Neural cell (in vitro differentiated cells): ENCODE measurements around the gene KIF23. TPM values are rescaled to one million over a fixed set of nuclear protein-coding genes. Genes with fewer than 3 reads are reported as not detected.

Experiments
- H2AFZ ChIP-seq: fragments of 200-600, 300-800 bp; sonication (generic), shearing (Covaris generic); 2 replicates; pipeline ENCODE4 v1.6.0; 2014; ENCODE audit warnings: low read depth, mild to moderate bottlenecking, antibody characterized with exemption, low read length, moderate library complexity
- H3F3A ChIP-seq: fragments of 200-600 bp; shearing (Covaris generic); 2 replicates; pipeline ENCODE4 v1.6.1; 2016; ENCODE audit warnings: mild to moderate bottlenecking, moderate library complexity, mixed read lengths, antibody characterized with exemption, low read length; ENCODE audit not compliant: insufficient read depth, poor library complexity, severe bottlenecking
- H3K27ac ChIP-seq: fragments of 200-600, 300-800 bp; sonication (generic), shearing (Covaris generic); 2 replicates; pipeline ENCODE4 v1.5.1; 2014; ENCODE audit warnings: mild to moderate bottlenecking, low read length, moderate library complexity
- H3K27me3 ChIP-seq: fragments of 300-800, 200-600 bp; sonication (generic), shearing (Covaris generic); 2 replicates; pipeline ENCODE4 v1.6.0; 2014; ENCODE audit warnings: mild to moderate bottlenecking, low read depth, low read length, moderate library complexity; ENCODE audit not compliant: insufficient read depth
- H3K36me3 ChIP-seq: fragments of 300-800, 200-600 bp; sonication (generic), shearing (Covaris generic); 2 replicates; pipeline ENCODE4 v1.5.1; 2014; ENCODE audit warnings: mild to moderate bottlenecking, antibody characterized with exemption, low read length, moderate library complexity; ENCODE audit not compliant: insufficient read depth
- H3K4me2 ChIP-seq: fragments of 300-800, 200-600 bp; sonication (generic), shearing (Covaris generic); 2 replicates; pipeline ENCODE4 v1.6.0; 2014; ENCODE audit warnings: mild to moderate bottlenecking, low read length
- H3K4me3 ChIP-seq: fragments of 300-800, 200-600 bp; sonication (generic), shearing (Covaris generic); 2 replicates; pipeline ENCODE4 v1.5.1; 2014; ENCODE audit warnings: mild to moderate bottlenecking, low read length, moderate library complexity
- H3K79me2 ChIP-seq: fragments of 200-600 bp; shearing (Covaris generic); replicated peaks from 2 replicates; pipeline ENCODE4 v1.6.0; 2014; ENCODE audit warnings: mild to moderate bottlenecking, low read length, moderate library complexity; ENCODE audit not compliant: insufficient read depth
- H3K9ac ChIP-seq: fragments of 300-800, 200-600 bp; sonication (generic), shearing (Covaris generic); 2 replicates; pipeline ENCODE4 v1.6.1; 2016; ENCODE audit warnings: mild to moderate bottlenecking, low read length, mixed read lengths
- H3K9me2 ChIP-seq: fragments of 200-600 bp; shearing (Covaris generic); 2 replicates; pipeline ENCODE4 v1.6.1; 2016; ENCODE audit warnings: mild to moderate bottlenecking, low read length, mixed read lengths; ENCODE audit not compliant: insufficient read depth
- H3K9me3 ChIP-seq: fragments of 200-600, 300-800 bp; sonication (generic), shearing (Covaris generic); 2 replicates; pipeline ENCODE4 v1.6.1; 2016; ENCODE audit warnings: mild to moderate bottlenecking, mixed run types, low read length, moderate library complexity, mixed read lengths
- H4K20me1 ChIP-seq: fragments of 200-600 bp; shearing (Covaris generic); 2 replicates; pipeline ENCODE4 v1.6.1; 2016; ENCODE audit warnings: mild to moderate bottlenecking, mixed run types; ENCODE audit not compliant: insufficient read depth
- EP300 ChIP-seq: fragments of 450-650 bp; conservative IDR thresholded peaks from 2 replicates; pipeline ENCODE4 v1.6.1; 2014; ENCODE audit warnings: antibody characterized with exemption, mild to moderate bottlenecking, moderate library complexity; ENCODE audit not compliant: poor library complexity, severe bottlenecking
- EZH2 ChIP-seq: fragments of 200-600, 300-800 bp; shearing (Covaris generic), sonication (generic); IDR thresholded peaks from 2 replicates; pipeline ENCODE4 v1.6.1; 2014; ENCODE audit warnings: antibody characterized with exemption, low read length, borderline replicate concordance, mild to moderate bottlenecking; ENCODE audit not compliant: insufficient read depth, poor library complexity, severe bottlenecking
- MXI1 ChIP-seq: fragments of 450-650 bp; conservative IDR thresholded peaks from 2 replicates; pipeline ENCODE4 v1.6.1; 2014; ENCODE audit warnings: antibody characterized with exemption, mild to moderate bottlenecking; ENCODE audit not compliant: poor library complexity, severe bottlenecking
- POLR2AphosphoS5 ChIP-seq: IDR thresholded peaks from 2 replicates; pipeline ENCODE4 v1.6.1; 2012
- RAD21 ChIP-seq: fragments of 450-650 bp; conservative IDR thresholded peaks from 2 replicates; pipeline ENCODE4 v1.6.1; 2014; ENCODE audit warnings: antibody characterized with exemption, mild to moderate bottlenecking, moderate library complexity
- SMC3 ChIP-seq: fragments of 450-650 bp; conservative IDR thresholded peaks from 2 replicates; pipeline ENCODE4 v1.6.1; 2014; ENCODE audit warnings: antibody characterized with exemption, mild to moderate bottlenecking, moderate library complexity; ENCODE audit not compliant: poor library complexity
- TAF1 ChIP-seq: IDR thresholded peaks from 2 replicates; pipeline ENCODE4 v1.6.1; 2012; ENCODE audit warnings: low read depth
- polyA plus RNA-seq: library from polyadenylated mRNA; depleted of rRNA; stranded (reverse); fragments of >200 nt; gene quantifications from 2 replicates; pipeline ENCODE4 v1.2.3, GENCODE V29; 2014
- TF ChIP-seq, protein P1 (sequence below): IDR thresholded peaks from 2 replicates; pipeline ENCODE4 v1.6.1; 2012; ENCODE audit warnings: borderline replicate concordance
- TF ChIP-seq, protein P2 (sequence below): fragments of 450-650 bp; IDR thresholded peaks from 2 replicates; pipeline ENCODE4 v1.5.1; 2014; ENCODE audit warnings: antibody characterized with exemption, mild to moderate bottlenecking, moderate library complexity; ENCODE audit not compliant: poor library complexity, severe bottlenecking

The KIF23 gene
- polyA plus RNA-seq, 1 donor from 2014 or later, result 1.7 TPM

DNA sequence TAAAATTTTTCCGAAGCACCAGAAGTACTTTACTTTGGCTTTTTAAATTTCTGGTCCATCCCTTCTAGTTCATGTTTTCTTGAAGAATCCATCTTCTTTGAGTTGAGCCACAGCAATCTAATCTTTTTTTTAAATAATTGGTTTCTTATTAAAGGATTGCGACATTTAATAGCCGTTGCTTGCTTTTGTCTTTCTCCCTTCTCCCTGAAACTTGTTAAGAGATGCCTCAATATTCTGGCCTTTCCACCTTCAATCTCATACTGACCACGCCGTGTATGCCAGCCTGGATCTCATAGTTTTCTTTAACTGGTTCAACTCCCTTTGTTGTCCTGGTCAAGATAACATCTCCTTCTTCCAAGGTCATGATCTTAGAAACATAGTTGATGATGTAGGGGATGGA, 20.1 kb downstream of the KIF23 start:
- Histone ChIP-seq H2AFZ (no peak overlapping the region), H3F3A (no peaks in the 10 kb centered on the region), H3K4me3 (no peak overlapping the region), H4K20me1 (no peaks in the 10 kb centered on the region), H3K27ac (no peak overlapping the region), H3K4me2 (no peak overlapping the region), H3K79me2 (no peaks in the 10 kb centered on the region), H3K9me3 (no peaks in the 10 kb centered on the region), H3K9ac (no peak overlapping the region), H3K27me3 (no peaks in the 10 kb centered on the region), H3K9me2 (no peaks in the 10 kb centered on the region), H3K36me3 (no peaks in the 10 kb centered on the region)
- TF ChIP-seq, protein P1, sequence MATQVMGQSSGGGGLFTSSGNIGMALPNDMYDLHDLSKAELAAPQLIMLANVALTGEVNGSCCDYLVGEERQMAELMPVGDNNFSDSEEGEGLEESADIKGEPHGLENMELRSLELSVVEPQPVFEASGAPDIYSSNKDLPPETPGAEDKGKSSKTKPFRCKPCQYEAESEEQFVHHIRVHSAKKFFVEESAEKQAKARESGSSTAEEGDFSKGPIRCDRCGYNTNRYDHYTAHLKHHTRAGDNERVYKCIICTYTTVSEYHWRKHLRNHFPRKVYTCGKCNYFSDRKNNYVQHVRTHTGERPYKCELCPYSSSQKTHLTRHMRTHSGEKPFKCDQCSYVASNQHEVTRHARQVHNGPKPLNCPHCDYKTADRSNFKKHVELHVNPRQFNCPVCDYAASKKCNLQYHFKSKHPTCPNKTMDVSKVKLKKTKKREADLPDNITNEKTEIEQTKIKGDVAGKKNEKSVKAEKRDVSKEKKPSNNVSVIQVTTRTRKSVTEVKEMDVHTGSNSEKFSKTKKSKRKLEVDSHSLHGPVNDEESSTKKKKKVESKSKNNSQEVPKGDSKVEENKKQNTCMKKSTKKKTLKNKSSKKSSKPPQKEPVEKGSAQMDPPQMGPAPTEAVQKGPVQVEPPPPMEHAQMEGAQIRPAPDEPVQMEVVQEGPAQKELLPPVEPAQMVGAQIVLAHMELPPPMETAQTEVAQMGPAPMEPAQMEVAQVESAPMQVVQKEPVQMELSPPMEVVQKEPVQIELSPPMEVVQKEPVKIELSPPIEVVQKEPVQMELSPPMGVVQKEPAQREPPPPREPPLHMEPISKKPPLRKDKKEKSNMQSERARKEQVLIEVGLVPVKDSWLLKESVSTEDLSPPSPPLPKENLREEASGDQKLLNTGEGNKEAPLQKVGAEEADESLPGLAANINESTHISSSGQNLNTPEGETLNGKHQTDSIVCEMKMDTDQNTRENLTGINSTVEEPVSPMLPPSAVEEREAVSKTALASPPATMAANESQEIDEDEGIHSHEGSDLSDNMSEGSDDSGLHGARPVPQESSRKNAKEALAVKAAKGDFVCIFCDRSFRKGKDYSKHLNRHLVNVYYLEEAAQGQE, result no peak
- TF ChIP-seq, protein P2, sequence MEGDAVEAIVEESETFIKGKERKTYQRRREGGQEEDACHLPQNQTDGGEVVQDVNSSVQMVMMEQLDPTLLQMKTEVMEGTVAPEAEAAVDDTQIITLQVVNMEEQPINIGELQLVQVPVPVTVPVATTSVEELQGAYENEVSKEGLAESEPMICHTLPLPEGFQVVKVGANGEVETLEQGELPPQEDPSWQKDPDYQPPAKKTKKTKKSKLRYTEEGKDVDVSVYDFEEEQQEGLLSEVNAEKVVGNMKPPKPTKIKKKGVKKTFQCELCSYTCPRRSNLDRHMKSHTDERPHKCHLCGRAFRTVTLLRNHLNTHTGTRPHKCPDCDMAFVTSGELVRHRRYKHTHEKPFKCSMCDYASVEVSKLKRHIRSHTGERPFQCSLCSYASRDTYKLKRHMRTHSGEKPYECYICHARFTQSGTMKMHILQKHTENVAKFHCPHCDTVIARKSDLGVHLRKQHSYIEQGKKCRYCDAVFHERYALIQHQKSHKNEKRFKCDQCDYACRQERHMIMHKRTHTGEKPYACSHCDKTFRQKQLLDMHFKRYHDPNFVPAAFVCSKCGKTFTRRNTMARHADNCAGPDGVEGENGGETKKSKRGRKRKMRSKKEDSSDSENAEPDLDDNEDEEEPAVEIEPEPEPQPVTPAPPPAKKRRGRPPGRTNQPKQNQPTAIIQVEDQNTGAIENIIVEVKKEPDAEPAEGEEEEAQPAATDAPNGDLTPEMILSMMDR, result no peak
- no peak for TF ChIP-seq SMC3
- TF ChIP-seq EZH2, result no peak
- no peak for TF ChIP-seq EP300
- no peak for TF ChIP-seq MXI1

DNA sequence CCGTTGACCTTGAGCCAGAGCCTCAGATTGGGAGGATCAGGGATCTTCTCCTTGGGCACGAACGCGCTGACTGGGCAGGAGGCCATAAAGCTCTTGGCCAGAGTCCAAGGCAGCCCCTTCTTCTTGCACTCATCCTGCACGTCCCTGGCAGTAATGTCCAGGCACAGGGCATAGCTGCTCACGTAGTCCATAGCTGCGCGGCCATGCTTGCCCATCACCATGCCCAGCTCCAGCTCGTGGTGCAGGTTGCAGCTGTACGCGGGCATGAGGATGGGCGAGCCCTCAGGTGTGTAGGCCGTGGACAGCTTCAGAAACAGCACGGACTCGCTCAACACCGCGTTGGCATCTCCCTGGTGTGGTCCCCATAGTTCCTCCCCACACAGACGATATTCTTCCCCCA, 20.5 kb downstream of the KIF23 start:
- TF ChIP-seq POLR2AphosphoS5 (no peak), EP300 (no peak), EZH2 (no peak), SMC3 (no peak), TAF1 (no peak), RAD21 (no peak), MXI1 (no peak)
- TF ChIP-seq, protein P1, result no peak
- TF ChIP-seq, protein P2, result no peak
- Histone ChIP-seq H3K4me2 (no peak overlapping the region), H3K4me3 (no peak overlapping the region), H3K9me2 (no peaks in the 10 kb centered on the region), H3K27me3 (no peaks in the 10 kb centered on the region), H3F3A (no peaks in the 10 kb centered on the region), H3K27ac (no peak overlapping the region), H4K20me1 (no peaks in the 10 kb centered on the region), H3K79me2 (no peaks in the 10 kb centered on the region), H3K9me3 (no peaks in the 10 kb centered on the region), H3K36me3 (no peaks in the 10 kb centered on the region), H3K9ac (no peak overlapping the region), H2AFZ (no peak overlapping the region)
